Esophagus squamous epithelium (tissue), 4 donors: ENCODE data around the gene SRSF2.

Experiments used
- CTCF ChIP-seq, 6 experiments: fragments of 450-650 bp in 4 of 6; fragments of 200-600 bp in 2 of 6; sonication (generic) in 2 of 6; IDR thresholded peaks; one replicate each; pipeline ENCODE4 v1.5.1; 2016 to 2019; ENCODE audit warnings: antibody characterized with exemption in 6 of 6, mild to moderate bottlenecking in 4 of 6, moderate library complexity in 4 of 6
- POLR2A ChIP-seq, 4 donors: fragments of 450-650 bp; IDR thresholded peaks; one replicate each; pipeline ENCODE4 v1.6.1; 2017; ENCODE audit warnings: antibody characterized with exemption in 4 of 4, mild to moderate bottlenecking in 4 of 4, moderate library complexity in 3 of 4

- no peak for TF ChIP-seq CTCF (IDR thresholded peaks at IDR 0.05)
- no peak for TF ChIP-seq POLR2A (IDR thresholded peaks at IDR 0.05)
These were observed 50.4 kb downstream of the SRSF2 start for GRCh38 chr17:76686538-76687297.
